AG09309 (cell line): Measurements from ENCODE around the gene SFXN5.

ENCODE experiments used
- DNase-seq: peaks from one replicate; pipeline ENCODE4 v3.0.0-alpha.2; 2010; ENCODE audit warnings: low read depth
- H3K4me3 ChIP-seq: 2 replicates; pipeline ENCODE4 v1.5.1; 2011; ENCODE audit warnings: mild to moderate bottlenecking, low read depth, low read length, moderate library complexity; ENCODE audit not compliant: control insufficient read depth
- CTCF ChIP-seq: IDR thresholded peaks from 2 replicates; pipeline ENCODE4 v1.5.1; 2011; ENCODE audit warnings: mild to moderate bottlenecking, low read depth, low read length, inconsistent platforms; ENCODE audit not compliant: insufficient read depth, control insufficient read depth; ENCODE audit errors: missing control alignments

Gene SFXN5

GRCh38 chr2:72897785-72898584, 173.5 kb downstream of the SFXN5 start:
- no peak for DNase-seq
- no peak overlapping the region for H3K4me3 ChIP-seq
- TF ChIP-seq CTCF = no peak

- no peak for DNase-seq
- TF ChIP-seq CTCF = no peak
- H3K4me3 ChIP-seq = no peak overlapping the region
These were observed 175.1 kb downstream of the SFXN5 start for GRCh38 chr2:72896446-72896845.

- no peak overlapping the region for H3K4me3 ChIP-seq
- TF ChIP-seq CTCF = no peak
- DNase-seq = no peak
These were observed 175.7 kb downstream of the SFXN5 start for GRCh38 chr2:72895759-72896281.

- no peak for TF ChIP-seq CTCF
- no peak overlapping the region for H3K4me3 ChIP-seq
- DNase-seq = no peak
These were observed 176.4 kb downstream of the SFXN5 start for GRCh38 chr2:72895154-72895553.

GRCh38 chr2:72894514-72894913, 177.0 kb downstream of the SFXN5 start:
- TF ChIP-seq CTCF = no peak
- no peak for DNase-seq
- no peak overlapping the region for H3K4me3 ChIP-seq

GRCh38 chr2:72893594-72894319, 177.8 kb downstream of the SFXN5 start:
- peak; percentile 88 for TF ChIP-seq CTCF
- DNase-seq = no peak
- H3K4me3 ChIP-seq = no peak overlapping the region
